Measurements from ENCODE around the gene WDR82. TPM values are rescaled to one million over a fixed set of nuclear protein-coding genes. Genes with fewer than 3 reads are reported as not detected.
"Not testable (repeated sequence)": the region's sequence is repeated elsewhere in the genome, so short reads cannot be mapped to it uniquely, and the experiment has no call there.

WDR82 gene
- total and polyA plus RNA-seq, 5 donors: 36.9 to 65.5 (median 62.6) TPM

GRCh38 chr3:52286777-52287110 is 8.3 kb upstream of the WDR82 start:
- no peaks in the 10 kb centered on the region for H3K9me3 ChIP-seq (ENCODE audit: control insufficient read depth, low read length)
- WGBS: 73% methylated on average over 8 of the region's 8 CpGs
- peak in 2 of 3 donors; percentile 49 to 69 for DNase-seq
- peak overlapping the region; percentile 57 for H3K4me3 ChIP-seq (ENCODE audit: low read length)
- H3K27me3 ChIP-seq (ENCODE audit: control insufficient read depth, insufficient read depth): no peaks in the 10 kb centered on the region
- intact Hi-C loops (cut with DNase I): no loop called here
- peaks cover 4% of the 10 kb centered on the region for H3K4me1 ChIP-seq (ENCODE audit: control insufficient read depth, insufficient read depth, low read length)
- ATAC-seq: peak in 1 of 2 donors; percentile 44
- H3K27ac ChIP-seq (ENCODE audit: low read length): peak overlapping the region; percentile 94

- H3K27me3 ChIP-seq (ENCODE audit: control insufficient read depth, insufficient read depth); H3K4me1 ChIP-seq (ENCODE audit: control insufficient read depth, insufficient read depth, low read length); H3K27ac ChIP-seq (ENCODE audit: low read length); H3K4me3 ChIP-seq (ENCODE audit: low read length); ATAC-seq; H3K9me3 ChIP-seq (ENCODE audit: control insufficient read depth, low read length); DNase-seq: not testable (repeated sequence)
- intact Hi-C loops (cut with DNase I): loop anchor here in 1 of 4 donors (5.0 kb wide), 1 partner anchor 37 kb away; the partner anchor contains the start of gene PPM1M
- 91% methylated on average over 4 of the region's 4 CpGs for WGBS
Observed at GRCh38 chr3:52284051-52284450, 5.6 kb upstream of the WDR82 start.

GRCh38 chr3:52283306-52283705 is 4.9 kb upstream of the WDR82 start:
- no peak overlapping the region for H3K27ac ChIP-seq (ENCODE audit: low read length)
- ATAC-seq: no peak
- no peaks in the 10 kb centered on the region for H3K9me3 ChIP-seq (ENCODE audit: control insufficient read depth, low read length)
- H3K27me3 ChIP-seq (ENCODE audit: control insufficient read depth, insufficient read depth): no peaks in the 10 kb centered on the region
- DNase-seq: no peak
- intact Hi-C loops (cut with DNase I): loop anchor here in 1 of 4 donors (5.0 kb wide), 1 partner anchor 36 kb away; the partner anchor contains the start of gene PPM1M
- no peak overlapping the region for H3K4me3 ChIP-seq (ENCODE audit: low read length)
- H3K4me1 ChIP-seq (ENCODE audit: control insufficient read depth, insufficient read depth, low read length): no peaks in the 10 kb centered on the region
- 42% methylated on average over 1 of the region's 1 CpG for WGBS

GRCh38 chr3:52281981-52282801 is 3.7 kb upstream of the WDR82 start:
- Histone ChIP-seq H3K27me3 (ENCODE audit: control insufficient read depth, insufficient read depth) (no peaks in the 10 kb centered on the region), H3K9me3 (ENCODE audit: control insufficient read depth, low read length) (no peaks in the 10 kb centered on the region), H3K4me1 (ENCODE audit: control insufficient read depth, insufficient read depth, low read length) (no peaks in the 10 kb centered on the region), H3K4me3 (ENCODE audit: low read length) (no peak overlapping the region), H3K27ac (ENCODE audit: low read length) (no peak overlapping the region)
- ATAC-seq: no peak
- no peak for DNase-seq
- intact Hi-C loops (cut with DNase I): loop anchor here in 1 of 4 donors (5.0 kb wide), 1 partner anchor 35 kb away; the partner anchor contains the start of gene PPM1M
- WGBS: 56% methylated on average over 8 of the region's 8 CpGs

GRCh38 chr3:52280050-52280461 is 1.6 kb upstream of the WDR82 start:
- intact Hi-C loops (cut with DNase I): loop anchor here in 1 of 4 donors (5.0 kb wide), 1 partner anchor 33 kb away; the partner anchor contains the start of gene PPM1M
- DNase-seq (no peak), ATAC-seq (peak in 1 of 2 donors; percentile 14)
- H3K4me1 ChIP-seq (ENCODE audit: control insufficient read depth, insufficient read depth, low read length): peaks cover 2% of the 10 kb centered on the region
- no peaks in the 10 kb centered on the region for H3K27me3 ChIP-seq (ENCODE audit: control insufficient read depth, insufficient read depth)
- WGBS: 24% methylated on average over 6 of the region's 6 CpGs
- H3K4me3 ChIP-seq (ENCODE audit: low read length): no peak overlapping the region
- peak overlapping the region; percentile 26 for H3K27ac ChIP-seq (ENCODE audit: low read length)
- H3K9me3 ChIP-seq (ENCODE audit: control insufficient read depth, low read length): no peaks in the 10 kb centered on the region

GRCh38 chr3:52279596-52279995 is 1.1 kb upstream of the WDR82 start:
- Histone ChIP-seq H3K27ac (ENCODE audit: low read length) (peak overlapping the region; percentile 36), H3K4me3 (ENCODE audit: low read length) (no peak overlapping the region), H3K27me3 (ENCODE audit: control insufficient read depth, insufficient read depth) (no peaks in the 10 kb centered on the region), H3K9me3 (ENCODE audit: control insufficient read depth, low read length) (no peaks in the 10 kb centered on the region), H3K4me1 (ENCODE audit: control insufficient read depth, insufficient read depth, low read length) (peaks cover 3% of the 10 kb centered on the region)
- DNase-seq: no peak
- WGBS: 44% methylated on average over 2 of the region's 2 CpGs
- ATAC-seq: no peak
- intact Hi-C loops (cut with DNase I): loop anchor here in 2 of 4 donors (5.0 to 10.0 kb wide), 2 partner anchors 47 to 275 kb away; no protein-coding TSS in a partner anchor

- ATAC-seq: peak; percentile 80 to 82
- Histone ChIP-seq H3K4me1 (ENCODE audit: control insufficient read depth, insufficient read depth, low read length) (peaks cover 8% of the 10 kb centered on the region), H3K27ac (ENCODE audit: low read length) (peak overlapping the region; percentile 95), H3K27me3 (ENCODE audit: control insufficient read depth, insufficient read depth) (no peaks in the 10 kb centered on the region), H3K9me3 (ENCODE audit: control insufficient read depth, low read length) (no peaks in the 10 kb centered on the region), H3K4me3 (ENCODE audit: low read length) (peak overlapping the region; percentile 84)
- peak in 1 of 3 donors; percentile 71 for DNase-seq
- intact Hi-C loops (cut with DNase I): loop anchor here in 2 of 4 donors (5.0 to 10.0 kb wide), 2 partner anchors 46 to 273 kb away; no protein-coding TSS in a partner anchor
- WGBS: under 1% methylated on average over 54 of the region's 54 CpGs
Observed at GRCh38 chr3:52277972-52278509, 408 bp downstream of the WDR82 start.

- no peaks in the 10 kb centered on the region for H3K27me3 ChIP-seq (ENCODE audit: control insufficient read depth, insufficient read depth)
- H3K27ac ChIP-seq (ENCODE audit: low read length): peak overlapping the region; percentile 95
- intact Hi-C loops (cut with DNase I): loop anchor here in 2 of 4 donors (5.0 to 10.0 kb wide), 2 partner anchors 45 to 273 kb away; no protein-coding TSS in a partner anchor
- H3K9me3 ChIP-seq (ENCODE audit: control insufficient read depth, low read length): no peaks in the 10 kb centered on the region
- DNase-seq (peak; percentile 88 to 94 (median 92)), ATAC-seq (peak; percentile 51 to 69)
- H3K4me3 ChIP-seq (ENCODE audit: low read length): peak overlapping the region; percentile 84
- peaks cover 8% of the 10 kb centered on the region for H3K4me1 ChIP-seq (ENCODE audit: control insufficient read depth, insufficient read depth, low read length)
- WGBS: under 1% methylated on average over 28 of the region's 28 CpGs
Observed at GRCh38 chr3:52277071-52277964, 1.1 kb downstream of the WDR82 start.

- H3K4me3 ChIP-seq (ENCODE audit: low read length); H3K9me3 ChIP-seq (ENCODE audit: control insufficient read depth, low read length); ATAC-seq; H3K27ac ChIP-seq (ENCODE audit: low read length); H3K27me3 ChIP-seq (ENCODE audit: control insufficient read depth, insufficient read depth); DNase-seq: not testable (repeated sequence)
- intact Hi-C loops (cut with DNase I): loop anchor here in 2 of 4 donors (5.0 to 10.0 kb wide), 2 partner anchors 42 to 270 kb away; no protein-coding TSS in a partner anchor
- H3K4me1 ChIP-seq (ENCODE audit: control insufficient read depth, insufficient read depth, low read length): peaks cover 14% of the 10 kb centered on the region
- 92% methylated on average over 18 of the region's 18 CpGs for WGBS
Observed at GRCh38 chr3:52274781-52275180, 3.7 kb downstream of the WDR82 start.

- no peaks in the 10 kb centered on the region for H3K27me3 ChIP-seq (ENCODE audit: control insufficient read depth, insufficient read depth)
- no peak overlapping the region for H3K4me3 ChIP-seq (ENCODE audit: low read length)
- peaks cover 14% of the 10 kb centered on the region for H3K4me1 ChIP-seq (ENCODE audit: control insufficient read depth, insufficient read depth, low read length)
- no peaks in the 10 kb centered on the region for H3K9me3 ChIP-seq (ENCODE audit: control insufficient read depth, low read length)
- ATAC-seq: no peak
- no peak overlapping the region for H3K27ac ChIP-seq (ENCODE audit: low read length)
- intact Hi-C loops (cut with DNase I): loop anchor here in 1 of 4 donors (10.0 kb wide), 1 partner anchor 268 kb away; no protein-coding TSS in a partner anchor
- 64% methylated on average over 3 of the region's 3 CpGs for WGBS
- no peak for DNase-seq
Observed at GRCh38 chr3:52272831-52273230, 5.6 kb downstream of the WDR82 start.
